GM12878 (cell line): Measurements from ENCODE around the gene TAF7L. TPM values are rescaled to one million over a fixed set of nuclear protein-coding genes. Genes with fewer than 3 reads are reported as not detected.

ENCODE experiments used
- ATAC-seq: fragments of 200-7000 bp; cut with Tn5 transposase; 3 replicates; pipeline ENCODE4 v1.9.1; 2020; ENCODE audit warnings: mild to moderate bottlenecking, moderate library complexity
- BruUV-seq: library from RNA; stranded (reverse); fragments of 400-500 nt; replicated peaks from 2 replicates; lab custom pipeline; 2021; lab: Mats Ljungman, UMichigan
- CTCF ChIA-PET: fragments of 300-600 bp; sonication (Branson Sonifier 250); formaldehyde crosslinking; extraction: SDS; loops from one replicate; lab custom pipeline; 2021; ENCODE audit warnings: inconsistent platforms; lab: Yijun Ruan, JAX
- POLR2A ChIA-PET: fragments of 350-600 bp; formaldehyde crosslinking; extraction: SDS; loops from one replicate; lab custom pipeline; 2021; ENCODE audit warnings: inconsistent platforms; lab: Charles Lee
- RAD21 ChIA-PET: fragments of 300-600 bp; sonication (Branson Sonifier 250); formaldehyde crosslinking; loops from one replicate; lab custom pipeline; 2023; ENCODE audit warnings: antibody characterized with exemption; ENCODE audit not compliant: unreplicated experiment; lab: Charles Lee
- SMC1A ChIA-PET: fragments of 300-600 bp; sonication (Branson Sonifier 250); formaldehyde crosslinking; loops from one replicate; lab custom pipeline; 2023; ENCODE audit not compliant: unreplicated experiment, uncharacterized antibody; lab: Charles Lee
- DNase-seq: peaks from one replicate; pipeline ENCODE4 v3.0.0-alpha.2; 2011; ENCODE audit warnings: low read depth, low spot score
- FAIRE-seq: peaks from 3 replicates; lab custom pipeline; 2011; peaks lifted over from hg19 to GRCh38; lab: Jason Lieb, UNC
- H2AFZ ChIP-seq: 2 replicates; pipeline ENCODE4 v1.6.0; 2011; ENCODE audit warnings: low read depth, low read length, control low read depth; ENCODE audit not compliant: control insufficient read depth
- H3K27ac ChIP-seq: 2 replicates; pipeline ENCODE4 v1.5.1; 2011; ENCODE audit warnings: control low read depth; ENCODE audit not compliant: control insufficient read depth, insufficient read depth
- H3K27me3 ChIP-seq, 2 experiments: replicated peaks in 1 of 2; 2 replicates each; pipeline versions ENCODE4 v1.6.0 to v1.6.1; 2011; ENCODE audit warnings: low read length in 1 of 2; ENCODE audit not compliant: control insufficient read depth in 2 of 2, insufficient read depth in 2 of 2
- H3K36me3 ChIP-seq, 2 experiments: 2 replicates each; pipeline ENCODE4 v1.5.1; 2011; ENCODE audit warnings: low read length in 1 of 2; ENCODE audit not compliant: control insufficient read depth in 2 of 2, insufficient read depth in 2 of 2
- H3K4me1 ChIP-seq: 2 replicates; pipeline ENCODE4 v1.6.1; 2011; ENCODE audit warnings: mild to moderate bottlenecking, low read length, moderate library complexity, mixed read lengths; ENCODE audit not compliant: control insufficient read depth, insufficient read depth
- H3K4me2 ChIP-seq: 2 replicates; pipeline ENCODE4 v1.6.0; 2011; ENCODE audit warnings: control low read depth; ENCODE audit not compliant: control insufficient read depth, insufficient read depth
- H3K4me3 ChIP-seq: fragments of 200-600 bp; sonication (generic); 2 replicates; pipeline ENCODE4 v1.5.1; 2016
- H3K79me2 ChIP-seq: 2 replicates; pipeline ENCODE4 v1.6.0; 2011; ENCODE audit warnings: low read length; ENCODE audit not compliant: control insufficient read depth, insufficient read depth
- H3K9ac ChIP-seq: 2 replicates; pipeline ENCODE4 v1.8.0; 2011; ENCODE audit warnings: low read length, control low read depth, mixed read lengths; ENCODE audit not compliant: control insufficient read depth, insufficient read depth
- H3K9me3 ChIP-seq: replicated peaks from 3 replicates; pipeline ENCODE4 v1.5.1; 2011; ENCODE audit warnings: mild to moderate bottlenecking, low read length; ENCODE audit not compliant: control insufficient read depth, insufficient read depth
- H4K20me1 ChIP-seq: 2 replicates; pipeline ENCODE4 v1.6.0; 2011; ENCODE audit not compliant: control insufficient read depth, insufficient read depth
- BACH1 ChIP-seq: fragments of 450-650 bp; IDR thresholded peaks from 2 replicates; pipeline ENCODE4 v1.6.1; 2017; ENCODE audit warnings: mild to moderate bottlenecking, borderline replicate concordance
- BCL11A ChIP-seq: IDR thresholded peaks from 2 replicates; pipeline ENCODE4 v1.6.1; 2011; ENCODE audit warnings: low read depth, low read length
- CHD2 ChIP-seq: IDR thresholded peaks from 2 replicates; pipeline ENCODE4 v1.6.1; 2011; ENCODE audit warnings: low read depth, low read length, improper control_type of control experiment, borderline replicate concordance
- CHD4 ChIP-seq: fragments of 200-600 bp; sonication (generic); IDR thresholded peaks from 2 replicates; pipeline ENCODE4 v1.6.1; 2016; ENCODE audit warnings: mild to moderate bottlenecking
- EP300 ChIP-seq, 2 experiments: fragments of 150-350 bp in 1 of 2; IDR thresholded peaks; 2 replicates each; pipeline ENCODE4 v1.6.1; 2011 to 2012; ENCODE audit warnings: low read depth in 2 of 2, low read length in 2 of 2, borderline replicate concordance in 1 of 2, improper control_type of control experiment in 1 of 2, inconsistent platforms in 1 of 2; ENCODE audit not compliant: control insufficient read depth in 1 of 2
- FOS ChIP-seq: IDR thresholded peaks from 3 replicates; pipeline ENCODE4 v1.6.1; 2011; ENCODE audit warnings: borderline replicate concordance; ENCODE audit not compliant: insufficient read length; ENCODE audit errors: extremely low read depth
- HDAC6 ChIP-seq: fragments of 200-600 bp; sonication (generic); IDR thresholded peaks from one replicate; pipeline ENCODE4 v1.8.0; 2017; ENCODE audit warnings: antibody characterized with exemption; ENCODE audit not compliant: unreplicated experiment
- HSF1 ChIP-seq: fragments of 150-350 bp; IDR thresholded peaks from 2 replicates; pipeline ENCODE4 v1.6.1; 2014; ENCODE audit warnings: mild to moderate bottlenecking, low read depth, low read length
- KLF5 ChIP-seq: fragments of 450-650 bp; IDR thresholded peaks from 2 replicates; pipeline ENCODE4 v1.6.1; 2014; ENCODE audit warnings: mild to moderate bottlenecking; ENCODE audit not compliant: partially characterized antibody
- MEF2A ChIP-seq: IDR thresholded peaks from 2 replicates; pipeline ENCODE4 v1.6.1; 2011; ENCODE audit warnings: low read depth, mild to moderate bottlenecking, low read length, moderate library complexity; ENCODE audit not compliant: insufficient read depth
- MYB ChIP-seq: fragments of 150-350 bp; IDR thresholded peaks from 2 replicates; pipeline ENCODE4 v1.6.1; 2014; ENCODE audit warnings: mild to moderate bottlenecking, low read depth, low read length, borderline replicate concordance
- NR2C2 ChIP-seq: IDR thresholded peaks from 2 replicates; pipeline ENCODE4 v1.6.1; 2011; ENCODE audit warnings: borderline replicate concordance, low read depth; ENCODE audit not compliant: control insufficient read depth, insufficient read length
- POLR2AphosphoS2 ChIP-seq: IDR thresholded peaks from 2 replicates; pipeline ENCODE4 v1.6.1; 2011; ENCODE audit warnings: low read depth, mild to moderate bottlenecking, low read length, improper control_type of control experiment, moderate library complexity
- RBBP5 ChIP-seq: fragments of 200-600 bp; sonication (generic); conservative IDR thresholded peaks from 2 replicates; pipeline ENCODE4 v1.6.1; 2016
- SMARCA5 ChIP-seq: fragments of 450-650 bp; IDR thresholded peaks from 2 replicates; pipeline ENCODE4 v1.6.1; 2017; ENCODE audit warnings: mild to moderate bottlenecking
- TCF12 ChIP-seq: IDR thresholded peaks from 2 replicates; pipeline ENCODE4 v1.6.1; 2011; ENCODE audit warnings: low read depth, mild to moderate bottlenecking, low read length
- TCF7 ChIP-seq: IDR thresholded peaks from 2 replicates; pipeline ENCODE4 v1.6.1; 2014; ENCODE audit warnings: antibody characterized with exemption, borderline replicate concordance
- ZBED1 ChIP-seq: IDR thresholded peaks from 2 replicates; pipeline ENCODE4 v1.6.1; 2016; ENCODE audit warnings: borderline replicate concordance
- ZBTB11 ChIP-seq: fragments of 450-650 bp; formaldehyde crosslinking; IDR thresholded peaks from 2 replicates; pipeline ENCODE4 v1.5.0; 2022; ENCODE audit warnings: mild to moderate bottlenecking, missing genetic modification characterization
- WGBS: methylation state at CpG from one replicate; pipeline ENCODE4 v1.1.6; 2016; ENCODE audit warnings: low lambda C conversion rate; ENCODE audit not compliant: insufficient replicate concordance, insufficient coverage; ENCODE audit errors: missing lambda C conversion rate; 5-methylcytosine and 5-hydroxymethylcytosine counted together
- in situ Hi-C: fragments of 300-500 bp; cut with MboI; formaldehyde crosslinking; loops from 9 replicates; pipeline ENCODE4 v1.14.3; 2018; ENCODE audit warnings: mixed read lengths
- intact Hi-C: fragments of 100-400 bp; cut with micrococcal nuclease; formaldehyde crosslinking; loops from one replicate; pipeline ENCODE4 v1.14.2; 2022; ENCODE audit not compliant: unreplicated experiment
- polyA plus RNA-seq, 11 experiments: library from polyadenylated mRNA; depleted of rRNA in 4 of 11; unstranded in 6 of 11; stranded (reverse) in 5 of 11; fragments of >200 nt; fragmentation: Nextera tagmentation in 4 of 11; fragmentation: Illumina TruSeq in 1 of 11; extraction: Ambion mirVana in 4 of 11; extraction: Trizol in 1 of 11; gene quantifications; 1 replicate in 1 of 11; 2 replicates in 10 of 11; pipeline versions ENCODE4 v1.2.1 to v1.2.3, GENCODE V29; 2011 to 2016; ENCODE audit warnings: inconsistent platforms in 2 of 11, missing spikeins in 2 of 11, low read depth in 1 of 11
- total RNA-seq, 4 experiments: library from RNA; depleted of rRNA in 3 of 4; stranded (reverse); fragments of >200 nt in 3 of 4; fragmentation: Illumina TruSeq in 1 of 4; extraction: Trizol in 1 of 4; gene quantifications; 2 replicates each; pipeline versions ENCODE4 v1.2.1 to v1.2.3, GENCODE V29; 2013 to 2021
- TF ChIP-seq, protein P1 (sequence below): IDR thresholded peaks from 2 replicates; pipeline ENCODE4 v1.6.1; 2012; ENCODE audit warnings: low read depth, low read length, improper control_type of control experiment

The TAF7L gene
- total and polyA plus RNA-seq, 10 of the 15 experiments (the other 5 are each of a cell fraction or from before 2014, with no cell fraction given): 0.05 to 0.11 (median 0.08) TPM; not detected in 6

DNA sequence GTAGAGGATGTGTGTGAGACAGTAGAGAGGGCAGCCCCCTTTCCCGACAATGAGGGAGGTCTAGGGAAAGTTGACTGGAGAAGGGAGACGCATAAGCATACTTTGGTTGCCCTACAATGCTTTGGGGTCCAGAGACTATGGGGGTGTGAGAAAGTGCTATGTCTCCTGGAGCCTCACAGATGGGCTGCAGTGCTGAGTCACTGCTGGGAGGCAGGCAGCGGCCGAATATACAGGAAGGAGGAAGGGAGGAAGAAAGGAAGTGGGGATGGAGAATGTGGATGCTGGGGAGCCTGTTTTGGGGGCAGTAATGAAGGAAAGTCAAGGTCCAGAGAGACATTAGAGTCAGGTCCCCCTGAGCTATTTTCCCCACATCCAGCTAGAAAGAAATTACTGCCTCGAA is 58.8 kb downstream of the TAF7L start:
- ChIA-PET SMC1A (no interaction called here), RAD21 (no interaction called here), POLR2A (no interaction called here), CTCF (no interaction called here)
- Histone ChIP-seq H3K4me1 (no peaks in the 10 kb centered on the region), H3K36me3 (no peaks in the 10 kb centered on the region), H3K9me3 (no peaks in the 10 kb centered on the region), H3K9ac (no peak overlapping the region), H3K27me3 (no peaks in the 10 kb centered on the region), H3K4me2 (no peak overlapping the region), H3K4me3 (no peak overlapping the region), H2AFZ (no peak overlapping the region), H3K27ac (no peak overlapping the region), H3K79me2 (no peaks in the 10 kb centered on the region), H4K20me1 (no peaks in the 10 kb centered on the region)
- no TSS peak for BruUV-seq
- 39% methylated on average over 5 of the region's 5 CpGs for WGBS
- intact Hi-C loops: no loop called here
- no peak for DNase-seq
- TF ChIP-seq HSF1 (no peak), POLR2AphosphoS2 (no peak), BCL11A (no peak), KLF5 (no peak), TCF12 (no peak), RBBP5 (no peak), ZBTB11 (CRISPR knock-in tag) (no peak), CHD4 (no peak), FOS (no peak), MYB (no peak), TCF7 (no peak), ZBED1 (no peak), SMARCA5 (no peak), EP300 (IDR thresholded peaks at IDR 0.05; ENCODE audit: borderline replicate concordance in 1 of 2, control insufficient read depth in 1 of 2, low read depth in 2 of 2, low read length in 2 of 2) (no peak), HDAC6 (no peak), BACH1 (no peak), NR2C2 (no peak), MEF2A (no peak), CHD2 (no peak)
- TF ChIP-seq, protein P1, sequence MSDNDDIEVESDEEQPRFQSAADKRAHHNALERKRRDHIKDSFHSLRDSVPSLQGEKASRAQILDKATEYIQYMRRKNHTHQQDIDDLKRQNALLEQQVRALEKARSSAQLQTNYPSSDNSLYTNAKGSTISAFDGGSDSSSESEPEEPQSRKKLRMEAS: no peak
- in situ Hi-C loops: no loop called here
- no peak for ATAC-seq
- FAIRE-seq: no peak
